HG03558 (cell line): Measurements from ENCODE around the gene UNC5A.

Experiments
- ATAC-seq: cut with Tn5 transposase; IDR thresholded peaks from one replicate; pipeline ENCODE4 v1.9.1; 2021; ENCODE audit warnings: moderate number of reproducible peaks; ENCODE audit not compliant: unreplicated experiment; ENCODE audit errors: extremely low read depth

Gene UNC5A

GRCh38 chr5:176798949-176799348 lies 11.4 kb upstream of the UNC5A start:
- ATAC-seq: no peak

- no peak for ATAC-seq
Observed at GRCh38 chr5:176799488-176799887, 10.9 kb upstream of the UNC5A start.

GRCh38 chr5:176800024-176800423 lies 10.3 kb upstream of the UNC5A start:
- no peak for ATAC-seq

GRCh38 chr5:176802116-176802784 lies 8.1 kb upstream of the UNC5A start:
- no peak for ATAC-seq

GRCh38 chr5:176803068-176803942 lies 7.1 kb upstream of the UNC5A start:
- ATAC-seq: no peak

- ATAC-seq: no peak
Observed at GRCh38 chr5:176803943-176804498, 6.3 kb upstream of the UNC5A start.

GRCh38 chr5:176806137-176806536 lies 4.2 kb upstream of the UNC5A start:
- ATAC-seq: no peak

GRCh38 chr5:176809544-176810080 lies 747 bp upstream of the UNC5A start:
- no peak for ATAC-seq

- ATAC-seq: no peak
Observed at GRCh38 chr5:176810687-176811501, 535 bp downstream of the UNC5A start.

- ATAC-seq: no peak
Observed at GRCh38 chr5:176812269-176813259, 2.2 kb downstream of the UNC5A start.

- ATAC-seq: no peak
Observed at GRCh38 chr5:176813587-176814312, 3.4 kb downstream of the UNC5A start.

GRCh38 chr5:176814313-176814685 lies 3.9 kb downstream of the UNC5A start:
- no peak for ATAC-seq

- ATAC-seq: no peak
Observed at GRCh38 chr5:176814836-176815438, 4.6 kb downstream of the UNC5A start.

- no peak for ATAC-seq
Observed at GRCh38 chr5:176816043-176816745, 5.8 kb downstream of the UNC5A start.

GRCh38 chr5:176816791-176817347 lies 6.5 kb downstream of the UNC5A start:
- no peak for ATAC-seq

- no peak for ATAC-seq
Observed at GRCh38 chr5:176817369-176817840, 7.0 kb downstream of the UNC5A start.

- ATAC-seq: no peak
Observed at GRCh38 chr5:176817841-176818377, 7.5 kb downstream of the UNC5A start.
